ENCODE measurements around the gene SLX9.

Gene SLX9

DNA sequence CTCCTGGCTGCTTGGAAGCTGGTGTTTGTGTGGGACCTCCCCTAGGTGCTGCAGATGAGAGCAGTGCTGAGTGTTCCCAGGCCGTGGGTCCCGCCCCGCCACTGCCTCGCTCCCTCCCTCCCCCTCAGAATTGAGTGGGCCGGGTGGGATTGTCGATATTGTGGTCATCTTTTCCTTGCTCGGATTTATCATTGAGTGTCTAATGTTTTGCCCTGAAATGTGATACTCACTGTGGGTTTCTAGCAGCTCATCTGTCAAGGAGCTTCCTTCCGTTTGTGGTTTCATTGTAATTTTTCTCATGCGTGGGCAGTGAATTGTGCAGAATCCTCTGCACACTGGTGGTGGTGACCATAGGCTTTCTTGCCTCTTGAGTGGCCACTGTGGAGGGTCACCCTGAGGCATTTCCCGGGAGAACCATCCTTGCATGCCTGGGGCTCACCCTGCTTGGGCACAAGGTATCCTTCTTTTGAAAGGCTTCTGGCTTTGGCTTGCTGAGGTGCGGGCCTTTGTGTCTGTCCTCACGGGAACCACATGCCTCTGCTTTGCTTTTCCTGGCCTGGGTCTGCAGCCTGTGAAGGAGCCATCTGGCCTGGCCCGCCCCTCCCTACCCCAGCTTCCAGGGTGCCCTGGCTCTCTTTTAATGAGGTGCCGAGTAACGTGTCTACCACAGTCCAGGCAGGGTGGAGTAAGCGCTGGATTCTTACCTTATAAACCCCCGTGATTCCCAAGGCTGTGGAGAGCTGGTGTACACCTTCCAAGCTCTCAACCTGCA, 25.6 kb downstream of the SLX9 start:
- no peak for DNase-seq (ENCODE audit: low read depth)
- H3K4me3 ChIP-seq (ENCODE audit: low read depth, low read length) = no peak overlapping the region
- TF ChIP-seq, protein P1, sequence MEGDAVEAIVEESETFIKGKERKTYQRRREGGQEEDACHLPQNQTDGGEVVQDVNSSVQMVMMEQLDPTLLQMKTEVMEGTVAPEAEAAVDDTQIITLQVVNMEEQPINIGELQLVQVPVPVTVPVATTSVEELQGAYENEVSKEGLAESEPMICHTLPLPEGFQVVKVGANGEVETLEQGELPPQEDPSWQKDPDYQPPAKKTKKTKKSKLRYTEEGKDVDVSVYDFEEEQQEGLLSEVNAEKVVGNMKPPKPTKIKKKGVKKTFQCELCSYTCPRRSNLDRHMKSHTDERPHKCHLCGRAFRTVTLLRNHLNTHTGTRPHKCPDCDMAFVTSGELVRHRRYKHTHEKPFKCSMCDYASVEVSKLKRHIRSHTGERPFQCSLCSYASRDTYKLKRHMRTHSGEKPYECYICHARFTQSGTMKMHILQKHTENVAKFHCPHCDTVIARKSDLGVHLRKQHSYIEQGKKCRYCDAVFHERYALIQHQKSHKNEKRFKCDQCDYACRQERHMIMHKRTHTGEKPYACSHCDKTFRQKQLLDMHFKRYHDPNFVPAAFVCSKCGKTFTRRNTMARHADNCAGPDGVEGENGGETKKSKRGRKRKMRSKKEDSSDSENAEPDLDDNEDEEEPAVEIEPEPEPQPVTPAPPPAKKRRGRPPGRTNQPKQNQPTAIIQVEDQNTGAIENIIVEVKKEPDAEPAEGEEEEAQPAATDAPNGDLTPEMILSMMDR (IDR thresholded peaks at IDR 0.05; ENCODE audit: control insufficient read depth, extremely low read depth, insufficient read depth) = no peak

DNA sequence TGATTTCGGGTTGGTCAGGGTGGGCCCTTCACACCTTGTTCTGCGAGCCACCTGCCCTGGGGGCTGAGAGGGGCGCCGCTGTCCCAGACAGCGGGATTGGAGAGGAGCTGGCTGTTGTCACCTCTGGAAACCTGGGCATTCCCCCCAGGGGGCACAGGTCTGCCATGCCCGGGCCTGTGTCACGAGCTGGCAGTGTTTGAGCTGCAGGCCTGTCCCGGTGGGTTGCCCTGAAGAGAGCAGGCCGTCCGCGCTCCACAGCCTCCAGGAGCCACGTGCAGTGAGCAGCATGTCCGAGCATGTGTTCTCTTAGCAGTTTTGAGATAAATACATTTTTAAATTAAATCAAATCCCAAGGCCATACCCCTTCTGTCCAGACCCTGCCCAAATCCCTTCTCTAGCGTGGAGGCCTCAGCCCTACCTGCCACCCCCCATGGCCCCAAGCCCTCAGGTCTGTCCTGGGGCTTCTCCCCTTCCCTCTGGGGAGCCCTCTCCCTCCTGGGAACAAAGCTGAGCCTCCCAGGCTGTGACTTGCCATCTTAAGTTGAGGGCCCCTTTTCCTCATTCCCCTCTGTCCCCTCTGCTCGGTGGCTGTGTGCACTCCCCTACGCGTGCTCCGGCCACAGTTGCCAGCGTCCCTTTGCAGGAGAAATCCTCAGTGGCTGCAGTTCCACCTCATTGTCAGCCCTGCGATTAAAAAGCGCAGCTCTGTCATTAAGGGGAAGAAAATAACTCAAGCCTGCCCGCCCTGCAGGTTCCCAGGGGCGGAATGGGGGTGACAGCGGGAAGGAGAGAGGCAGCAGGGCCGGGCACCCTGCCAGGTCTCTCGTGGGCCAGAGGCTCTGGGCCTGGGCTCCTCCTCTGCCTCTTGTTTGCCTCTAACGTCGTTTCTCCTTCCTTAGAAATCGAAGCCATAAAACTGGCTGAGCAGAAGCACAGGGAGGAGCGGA, 26.6 kb downstream of the SLX9 start:
- no peak for DNase-seq (ENCODE audit: low read depth)
- TF ChIP-seq, protein P1 (IDR thresholded peaks at IDR 0.05; ENCODE audit: control insufficient read depth, extremely low read depth, insufficient read depth) = no peak
- H3K4me3 ChIP-seq (ENCODE audit: low read depth, low read length) = no peak overlapping the region

DNA sequence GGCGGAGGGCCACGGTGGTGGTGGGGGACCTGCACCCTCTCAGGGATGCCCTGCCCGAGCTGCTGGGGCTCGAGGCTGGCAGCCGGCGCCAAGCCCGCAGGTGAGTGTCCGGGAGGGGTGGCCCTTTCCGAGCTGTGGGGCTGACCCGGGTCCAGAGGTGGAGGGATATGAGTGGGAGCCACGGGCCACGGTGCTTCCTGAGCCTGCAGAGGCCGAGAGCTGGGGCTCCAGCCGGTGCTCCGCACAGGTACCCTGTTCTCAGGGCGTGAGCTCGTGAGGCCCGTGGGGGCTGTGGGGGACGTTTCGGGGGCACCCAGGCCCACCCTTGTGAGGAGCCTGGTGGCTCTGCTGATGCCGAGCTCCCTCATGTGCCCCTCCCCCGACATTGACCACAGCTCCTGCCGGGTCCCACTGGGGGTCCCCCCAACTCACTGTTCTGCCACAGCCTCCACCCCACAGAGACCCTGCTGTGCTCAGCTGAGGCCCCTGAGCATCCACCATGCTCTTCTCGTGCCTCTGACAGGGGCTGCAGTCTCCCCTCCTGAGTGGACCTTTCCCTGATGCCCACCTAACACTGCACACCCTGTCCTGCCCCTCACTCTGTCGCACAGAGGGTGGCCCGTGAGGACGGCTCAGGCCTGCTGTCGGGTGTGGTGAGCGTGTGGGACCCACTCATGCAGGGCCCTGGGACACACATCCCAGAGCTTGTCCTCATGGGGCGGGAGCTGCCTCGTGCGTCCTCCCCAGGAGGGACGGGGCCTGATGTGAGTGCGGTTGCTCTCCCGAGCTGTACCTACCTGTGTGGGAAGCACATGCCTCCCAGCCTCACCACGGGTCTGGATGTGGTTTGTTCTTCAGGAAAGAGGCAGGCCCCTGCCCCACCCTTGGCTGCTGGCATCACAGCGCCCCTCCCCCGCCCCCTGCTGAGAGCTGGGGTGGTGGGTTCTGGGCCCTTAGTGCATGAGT, 27.5 kb downstream of the SLX9 start:
- H3K4me3 ChIP-seq (ENCODE audit: low read depth, low read length) = no peak overlapping the region
- TF ChIP-seq, protein P1 (IDR thresholded peaks at IDR 0.05; ENCODE audit: control insufficient read depth, extremely low read depth, insufficient read depth) = no peak

DNA sequence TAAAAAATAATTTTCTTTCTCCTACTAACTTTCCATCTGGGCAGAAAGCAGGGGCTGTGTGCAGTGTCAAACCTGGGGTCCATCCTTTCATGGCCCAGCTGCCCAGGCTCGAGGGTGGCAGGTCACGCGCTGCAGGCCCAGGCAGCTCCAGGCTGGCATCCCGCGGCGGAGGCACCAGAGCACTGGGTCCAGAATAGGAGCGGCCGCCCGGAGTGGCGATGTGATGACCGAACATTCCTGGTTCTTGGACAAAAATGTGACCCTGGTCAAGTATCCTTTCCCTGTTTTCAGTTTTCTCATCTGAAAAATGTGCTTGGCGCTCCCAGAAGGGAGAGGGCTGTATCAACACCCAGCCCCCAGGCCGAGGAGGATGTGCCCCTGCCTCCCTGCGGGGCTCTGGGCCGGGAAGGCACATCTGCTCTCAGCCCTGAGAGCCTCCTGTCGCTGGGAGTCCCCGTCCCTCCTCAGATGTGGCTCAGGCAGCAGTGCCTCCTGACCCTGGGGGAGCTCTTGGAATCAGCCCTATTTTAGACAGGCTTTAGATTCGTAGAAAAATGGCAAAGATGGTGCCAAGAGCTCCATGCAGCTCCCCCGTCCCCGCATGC, 29.3 kb downstream of the SLX9 start:
- TF ChIP-seq, protein P1 (IDR thresholded peaks at IDR 0.05; ENCODE audit: control insufficient read depth, extremely low read depth, insufficient read depth) = no peak
- DNase-seq (ENCODE audit: low read depth) = no peak
- H3K4me3 ChIP-seq (ENCODE audit: low read depth, low read length) = no peak overlapping the region

More for the DNA sequence above, 27.5 kb downstream of the SLX9 start:
- no peak for DNase-seq (ENCODE audit: low read depth)

DNA sequence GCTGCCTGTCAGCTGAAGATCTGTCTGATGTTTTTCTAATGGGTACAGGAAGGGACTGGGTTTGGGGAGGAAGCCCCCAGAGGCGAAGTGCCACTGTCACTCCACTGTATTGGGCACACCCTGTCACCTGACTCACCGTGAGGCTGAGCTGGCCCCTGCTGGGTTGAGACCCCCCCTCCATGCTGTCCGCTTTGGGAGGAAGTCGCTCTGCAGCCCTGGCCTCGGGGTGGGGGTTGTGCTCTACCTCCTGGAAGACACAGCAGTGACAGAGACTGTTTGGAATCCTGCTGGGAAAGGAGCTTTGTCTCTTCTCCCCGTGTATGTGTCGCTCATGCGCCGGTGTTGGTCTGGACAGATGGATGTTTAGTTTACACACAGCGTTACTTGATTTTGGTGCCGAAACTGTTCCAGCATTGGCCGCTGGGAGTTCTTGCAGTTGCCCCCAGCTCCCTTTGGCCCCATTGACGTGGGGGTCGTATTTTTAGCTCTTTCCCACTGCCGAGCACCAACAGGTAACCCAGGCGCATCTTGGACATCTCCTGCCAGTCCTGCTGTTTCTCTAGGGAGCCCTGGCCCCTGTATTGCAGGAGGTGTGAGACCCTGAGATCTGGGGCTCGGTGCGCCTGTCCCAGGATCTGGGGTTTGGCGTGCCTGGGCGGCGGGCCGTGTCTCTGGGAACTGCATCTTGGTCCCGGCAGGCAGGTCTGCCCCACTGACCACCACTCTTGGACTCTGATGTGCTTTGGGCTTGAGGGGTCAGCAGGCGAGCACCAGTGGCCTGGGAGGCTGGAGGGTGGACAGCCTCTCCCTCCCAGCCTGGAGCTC, 30.3 kb downstream of the SLX9 start:
- no peak for DNase-seq (ENCODE audit: low read depth)
- H3K4me3 ChIP-seq (ENCODE audit: low read depth, low read length) = no peak overlapping the region
- TF ChIP-seq, protein P1 (IDR thresholded peaks at IDR 0.05; ENCODE audit: control insufficient read depth, extremely low read depth, insufficient read depth) = no peak

Measured in LNCaP clone FGC (cell line).